Testis (tissue), 2 donors: ENCODE results near the gene TTYH2.

Experiments
- POLR2A ChIP-seq: fragments of 450-650 bp; IDR thresholded peaks from one replicate; pipeline ENCODE4 v1.6.1; 2017; ENCODE audit warnings: antibody characterized with exemption, mild to moderate bottlenecking, moderate library complexity
- TF ChIP-seq, protein P1 (sequence below), 3 experiments: fragments of 450-650 bp in 2 of 3; fragments of 200-600 bp in 1 of 3; sonication (generic) in 1 of 3; IDR thresholded peaks; one replicate each; pipeline ENCODE4 v1.5.1; 2016 to 2019; ENCODE audit warnings: antibody characterized with exemption in 3 of 3, mild to moderate bottlenecking in 2 of 3, moderate library complexity in 1 of 3

DNA sequence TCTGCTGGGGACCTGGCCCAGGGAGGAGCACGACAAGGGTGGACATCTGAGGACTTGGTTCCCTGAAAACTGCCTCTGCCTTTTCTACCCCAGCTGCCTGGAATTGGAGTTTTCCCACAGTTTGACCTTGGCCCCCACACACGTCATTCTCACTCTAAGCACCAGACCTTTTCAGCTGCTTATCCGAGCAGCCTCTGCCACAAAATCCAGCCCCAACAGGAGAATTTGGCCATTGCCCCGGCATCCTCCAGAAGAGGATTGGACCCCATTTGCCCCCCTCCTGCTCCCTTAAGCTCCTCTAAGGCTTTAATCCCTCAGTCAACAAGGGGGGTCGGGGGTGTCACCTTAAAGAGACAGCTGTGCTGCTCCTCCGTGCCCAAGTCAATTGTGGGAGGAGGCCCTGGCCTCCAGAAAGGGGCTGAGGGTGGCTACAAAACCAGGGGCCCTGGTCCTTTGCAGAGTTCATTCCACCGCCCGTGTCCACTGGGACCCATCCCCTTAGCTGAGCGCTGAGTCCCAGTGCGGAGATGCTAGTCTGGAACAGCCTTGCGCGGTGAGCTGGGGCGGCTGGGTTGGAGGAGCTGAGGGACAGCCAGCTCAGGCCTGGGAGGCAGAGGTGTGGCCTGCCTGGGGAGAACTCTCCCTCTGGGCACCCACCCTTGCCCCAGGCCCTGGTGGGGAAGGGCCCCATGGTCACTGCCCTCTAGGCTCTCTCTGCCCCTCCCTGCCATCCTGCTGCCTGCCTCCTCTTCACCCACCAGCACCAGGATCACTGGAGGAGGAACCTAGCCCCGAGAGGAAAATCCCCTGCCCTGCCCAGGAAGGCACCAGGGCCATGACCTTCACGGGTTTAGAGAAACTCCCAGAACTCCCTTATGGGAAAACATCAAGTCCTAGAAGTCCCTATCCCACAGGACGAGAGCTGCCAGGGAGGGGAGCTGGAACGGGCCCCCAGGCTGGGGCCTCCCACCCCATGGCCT, 18.8 kb downstream of the TTYH2 start:
- TF ChIP-seq, protein P1, sequence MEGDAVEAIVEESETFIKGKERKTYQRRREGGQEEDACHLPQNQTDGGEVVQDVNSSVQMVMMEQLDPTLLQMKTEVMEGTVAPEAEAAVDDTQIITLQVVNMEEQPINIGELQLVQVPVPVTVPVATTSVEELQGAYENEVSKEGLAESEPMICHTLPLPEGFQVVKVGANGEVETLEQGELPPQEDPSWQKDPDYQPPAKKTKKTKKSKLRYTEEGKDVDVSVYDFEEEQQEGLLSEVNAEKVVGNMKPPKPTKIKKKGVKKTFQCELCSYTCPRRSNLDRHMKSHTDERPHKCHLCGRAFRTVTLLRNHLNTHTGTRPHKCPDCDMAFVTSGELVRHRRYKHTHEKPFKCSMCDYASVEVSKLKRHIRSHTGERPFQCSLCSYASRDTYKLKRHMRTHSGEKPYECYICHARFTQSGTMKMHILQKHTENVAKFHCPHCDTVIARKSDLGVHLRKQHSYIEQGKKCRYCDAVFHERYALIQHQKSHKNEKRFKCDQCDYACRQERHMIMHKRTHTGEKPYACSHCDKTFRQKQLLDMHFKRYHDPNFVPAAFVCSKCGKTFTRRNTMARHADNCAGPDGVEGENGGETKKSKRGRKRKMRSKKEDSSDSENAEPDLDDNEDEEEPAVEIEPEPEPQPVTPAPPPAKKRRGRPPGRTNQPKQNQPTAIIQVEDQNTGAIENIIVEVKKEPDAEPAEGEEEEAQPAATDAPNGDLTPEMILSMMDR (IDR thresholded peaks at IDR 0.05) = no peak
- no peak for TF ChIP-seq POLR2A
